GM23338 (cell line): ENCODE results near the gene PAK4.

Experiments used
- CREB1 ChIP-seq: fragments of 250-450 bp; sonication (Bioruptor Pico); IDR thresholded peaks from 2 replicates; pipeline ENCODE4 v1.5.0; 2020; ENCODE audit warnings: low read depth, mild to moderate bottlenecking, moderate library complexity
- EZH2 ChIP-seq: fragments of 200-600 bp; sonication (generic); IDR thresholded peaks from one replicate; pipeline ENCODE4 v1.8.0; 2017; ENCODE audit warnings: antibody characterized with exemption, mild to moderate bottlenecking, low read depth; ENCODE audit not compliant: unreplicated experiment
- NANOG ChIP-seq: IDR thresholded peaks from 2 replicates; pipeline ENCODE4 v1.6.1; 2016; ENCODE audit warnings: antibody characterized with exemption, borderline replicate concordance
- POLR2AphosphoS5 ChIP-seq: IDR thresholded peaks from 2 replicates; pipeline ENCODE4 v1.6.1; 2016; ENCODE audit warnings: antibody characterized with exemption, low read depth
- TF ChIP-seq, protein P1 (sequence below), 2 experiments: fragments of 200-600 bp in 1 of 2; sonication (generic) in 1 of 2; conservative IDR thresholded peaks; 2 replicates each; pipeline versions ENCODE4 v1.5.1 to v1.6.1; 2016 to 2017; ENCODE audit warnings: antibody characterized with exemption in 2 of 2, low read depth in 2 of 2, mild to moderate bottlenecking in 2 of 2, moderate library complexity in 1 of 2

DNA sequence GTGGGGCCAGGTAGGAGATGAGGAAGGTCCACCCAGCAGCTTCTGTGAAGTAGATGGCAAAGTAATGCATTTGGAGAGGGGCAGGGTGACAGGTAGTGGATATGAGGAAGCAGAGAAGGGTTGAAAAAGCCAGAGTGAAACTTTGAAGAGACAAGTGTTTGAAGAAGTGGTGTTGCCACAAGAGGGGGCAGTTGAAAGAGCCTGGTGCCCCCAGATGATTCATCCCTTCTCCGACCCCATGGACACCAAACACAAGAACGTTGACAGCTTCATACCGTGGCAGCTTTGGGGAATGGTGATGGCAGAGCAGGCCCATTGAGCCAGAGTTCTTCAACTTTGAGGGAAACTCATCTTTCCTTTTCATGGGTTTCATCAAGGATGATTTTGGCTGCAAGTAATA, 99.3 kb downstream of the PAK4 start:
- TF ChIP-seq CREB1 (CRISPR knock-in tag) = no peak
- TF ChIP-seq, protein P1, sequence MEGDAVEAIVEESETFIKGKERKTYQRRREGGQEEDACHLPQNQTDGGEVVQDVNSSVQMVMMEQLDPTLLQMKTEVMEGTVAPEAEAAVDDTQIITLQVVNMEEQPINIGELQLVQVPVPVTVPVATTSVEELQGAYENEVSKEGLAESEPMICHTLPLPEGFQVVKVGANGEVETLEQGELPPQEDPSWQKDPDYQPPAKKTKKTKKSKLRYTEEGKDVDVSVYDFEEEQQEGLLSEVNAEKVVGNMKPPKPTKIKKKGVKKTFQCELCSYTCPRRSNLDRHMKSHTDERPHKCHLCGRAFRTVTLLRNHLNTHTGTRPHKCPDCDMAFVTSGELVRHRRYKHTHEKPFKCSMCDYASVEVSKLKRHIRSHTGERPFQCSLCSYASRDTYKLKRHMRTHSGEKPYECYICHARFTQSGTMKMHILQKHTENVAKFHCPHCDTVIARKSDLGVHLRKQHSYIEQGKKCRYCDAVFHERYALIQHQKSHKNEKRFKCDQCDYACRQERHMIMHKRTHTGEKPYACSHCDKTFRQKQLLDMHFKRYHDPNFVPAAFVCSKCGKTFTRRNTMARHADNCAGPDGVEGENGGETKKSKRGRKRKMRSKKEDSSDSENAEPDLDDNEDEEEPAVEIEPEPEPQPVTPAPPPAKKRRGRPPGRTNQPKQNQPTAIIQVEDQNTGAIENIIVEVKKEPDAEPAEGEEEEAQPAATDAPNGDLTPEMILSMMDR (conservative IDR thresholded peaks at IDR 0.05; ENCODE audit: low read depth in 2 of 2) = peak; percentile 50 to 69
- TF ChIP-seq EZH2 = no peak
- no peak for TF ChIP-seq POLR2AphosphoS5
- TF ChIP-seq NANOG = no peak
